ENCODE results near the gene RASD1. TPM values are rescaled to one million over a fixed set of nuclear protein-coding genes. Genes with fewer than 3 reads are reported as not detected.

The RASD1 gene
- total RNA-seq, 1 experiment from 2014 or later: 59.0 TPM

GRCh38 chr17:17499402-17500145 lies 3.4 kb upstream of the RASD1 start:
- Histone ChIP-seq H3F3A (ENCODE audit: low read length, unreplicated experiment) (no peaks in the 10 kb centered on the region), H3K9me3 (ENCODE audit: low read length) (no peaks in the 10 kb centered on the region), H3K27ac (ENCODE audit: low read length) (no peak overlapping the region), H3K79me2 (ENCODE audit: low read length) (no peaks in the 10 kb centered on the region), H3K9me2 (replicated peaks; ENCODE audit: low read length) (no peaks in the 10 kb centered on the region), H3K4me3 (ENCODE audit: low read length) (no peak overlapping the region), H3K27me3 (ENCODE audit: low read length) (no peaks in the 10 kb centered on the region), H4K20me1 (ENCODE audit: low read length) (0 out of 2 replicates have a peak, but pooled peaks cover 4% of the 10 kb centered on the region), H3K36me3 (ENCODE audit: low read depth, low read length) (no peaks in the 10 kb centered on the region), H2AFZ (ENCODE audit: low read length) (no peak overlapping the region), H3K9ac (ENCODE audit: low read length) (no peak overlapping the region), H3K4me2 (ENCODE audit: low read length) (no peak overlapping the region), H3K4me1 (ENCODE audit: insufficient read depth, low read length) (peaks cover 14% of the 10 kb centered on the region)
- intact Hi-C loops (cut with micrococcal nuclease): loop anchor here (10.0 kb wide), 1 partner anchor 85 kb away; no protein-coding TSS in a partner anchor
- ChIA-PET POLR2A (ENCODE audit: unreplicated experiment) (no interaction called here), CTCF (no interaction called here)
- DNase-seq (no peak), ATAC-seq (no peak)
- no TSS peak for BruUV-seq (replicated peaks)
- no peak for TF ChIP-seq CTCF (conservative IDR thresholded peaks at IDR 0.05; ENCODE audit: low read depth, low read length)
- TF ChIP-seq EZH2 (IDR thresholded peaks at IDR 0.05; ENCODE audit: low read length, unreplicated experiment): no peak
- no peak for TF ChIP-seq EZH2phosphoT487 (IDR thresholded peaks at IDR 0.05; ENCODE audit: borderline replicate concordance, low read length)

- H3K9ac ChIP-seq (ENCODE audit: low read length): no peak overlapping the region
- H3K79me2 ChIP-seq (ENCODE audit: low read length): no peaks in the 10 kb centered on the region
- no peak for ATAC-seq
- intact Hi-C loops (cut with micrococcal nuclease): loop anchor here (10.0 kb wide), 1 partner anchor 84 kb away; no protein-coding TSS in a partner anchor
- no peaks in the 10 kb centered on the region for H3K27me3 ChIP-seq (ENCODE audit: low read length)
- H3K4me2 ChIP-seq (ENCODE audit: low read length): no peak overlapping the region
- H3F3A ChIP-seq (ENCODE audit: low read length, unreplicated experiment): no peaks in the 10 kb centered on the region
- H3K4me3 ChIP-seq (ENCODE audit: low read length): no peak overlapping the region
- no peak for TF ChIP-seq EZH2phosphoT487 (IDR thresholded peaks at IDR 0.05; ENCODE audit: borderline replicate concordance, low read length)
- no peak for TF ChIP-seq EZH2 (IDR thresholded peaks at IDR 0.05; ENCODE audit: low read length, unreplicated experiment)
- TF ChIP-seq CTCF (conservative IDR thresholded peaks at IDR 0.05; ENCODE audit: low read depth, low read length): no peak
- CTCF ChIA-PET: no interaction called here
- no peak overlapping the region for H2AFZ ChIP-seq (ENCODE audit: low read length)
- H3K27ac ChIP-seq (ENCODE audit: low read length): no peak overlapping the region
- POLR2A ChIA-PET (ENCODE audit: unreplicated experiment): no interaction called here
- H4K20me1 ChIP-seq (ENCODE audit: low read length): 0 out of 2 replicates have a peak, but pooled peaks cover 6% of the 10 kb centered on the region
- no peaks in the 10 kb centered on the region for H3K9me2 ChIP-seq (replicated peaks; ENCODE audit: low read length)
- DNase-seq: no peak
- no TSS peak for BruUV-seq (replicated peaks)
- no peaks in the 10 kb centered on the region for H3K36me3 ChIP-seq (ENCODE audit: low read depth, low read length)
- no peaks in the 10 kb centered on the region for H3K9me3 ChIP-seq (ENCODE audit: low read length)
- H3K4me1 ChIP-seq (ENCODE audit: insufficient read depth, low read length): peaks cover 17% of the 10 kb centered on the region
Observed at GRCh38 chr17:17498606-17499301, 2.6 kb upstream of the RASD1 start.
